HUES6 (cell line): Measurements from ENCODE around the gene SPESP1.
A peak's percentile ranks its signal among the peaks of the same experiment; 100 is the strongest.

Source experiments
- H3K27ac ChIP-seq: 2 replicates; pipeline ENCODE4 v1.7.0; 2013; ENCODE audit warnings: low read depth, mild to moderate bottlenecking, low read length, inconsistent platforms
- H3K27me3 ChIP-seq: 2 replicates; pipeline ENCODE4 v1.6.1; 2013; ENCODE audit warnings: low read length; ENCODE audit not compliant: control insufficient read depth, insufficient read depth
- H3K36me3 ChIP-seq: 2 replicates; pipeline ENCODE4 v1.6.1; 2013; ENCODE audit warnings: low read length; ENCODE audit not compliant: control insufficient read depth, insufficient read depth
- H3K4me1 ChIP-seq: 2 replicates; pipeline ENCODE4 v1.6.1; 2013; ENCODE audit warnings: low read length; ENCODE audit not compliant: control insufficient read depth, insufficient read depth
- H3K4me3 ChIP-seq: 2 replicates; pipeline ENCODE4 v1.5.1; 2013; ENCODE audit warnings: low read depth, low read length
- H3K9ac ChIP-seq: one replicate; pipeline ENCODE4 v1.6.1; 2013; ENCODE audit warnings: mild to moderate bottlenecking, low read length
- H3K9me3 ChIP-seq: 2 replicates; pipeline ENCODE4 v1.6.1; 2013; ENCODE audit warnings: low read depth, low read length; ENCODE audit not compliant: control insufficient read depth, insufficient read depth

Gene SPESP1

DNA sequence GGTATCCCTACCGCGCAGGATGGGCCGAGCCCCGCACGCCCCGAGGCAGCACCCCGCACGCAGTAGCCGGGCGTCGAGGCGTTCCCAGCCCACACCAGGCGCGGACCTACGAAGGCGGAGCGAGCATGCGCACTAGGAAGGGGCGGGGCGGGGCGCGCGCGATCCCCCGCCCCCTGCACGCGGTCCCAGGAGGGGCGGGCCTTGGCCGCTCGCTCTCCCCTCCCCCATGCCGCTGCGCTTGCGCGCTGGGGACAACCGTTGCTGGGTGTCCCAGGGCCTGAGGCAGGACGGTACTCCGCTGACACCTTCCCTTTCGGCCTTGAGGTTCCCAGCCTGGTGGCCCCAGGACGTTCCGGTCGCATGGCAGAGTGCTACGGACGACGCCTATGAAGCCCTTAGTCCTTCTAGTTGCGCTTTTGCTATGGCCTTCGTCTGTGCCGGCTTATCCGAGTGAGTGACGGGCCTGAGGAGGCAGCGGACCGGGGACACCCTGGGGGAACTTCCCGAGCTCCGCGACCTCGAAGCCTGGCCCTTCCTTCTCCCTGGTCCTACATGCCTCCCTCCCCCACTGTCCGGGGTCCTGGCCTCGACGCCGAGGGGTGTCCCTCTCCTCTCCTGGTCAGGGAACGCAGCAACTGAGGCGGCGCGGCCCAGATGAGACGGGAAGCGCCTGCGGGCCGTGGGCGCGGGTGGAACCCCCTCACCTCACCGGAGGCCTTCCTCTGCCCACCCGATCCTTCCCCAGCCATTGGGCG is at the start of gene SPESP1:
Gene SPESP1 (plus strand): TSS at position 258 of the 755 bp plus-strand sequence. CDS start 129 bp downstream, at position 387.
- Histone ChIP-seq H3K36me3 (no peaks in the 10 kb centered on the region), H3K9ac (no peak within 1 kb of the TSS), H3K27me3 (no peaks in the 10 kb centered on the region), H3K27ac (no peak within 1 kb of the TSS), H3K4me1 (no peaks in the 10 kb centered on the region), H3K4me3 (no peak within 1 kb of the TSS), H3K9me3 (peaks cover 8% of the 10 kb centered on the region; the same call in 1 of the 2 replicates)

DNA sequence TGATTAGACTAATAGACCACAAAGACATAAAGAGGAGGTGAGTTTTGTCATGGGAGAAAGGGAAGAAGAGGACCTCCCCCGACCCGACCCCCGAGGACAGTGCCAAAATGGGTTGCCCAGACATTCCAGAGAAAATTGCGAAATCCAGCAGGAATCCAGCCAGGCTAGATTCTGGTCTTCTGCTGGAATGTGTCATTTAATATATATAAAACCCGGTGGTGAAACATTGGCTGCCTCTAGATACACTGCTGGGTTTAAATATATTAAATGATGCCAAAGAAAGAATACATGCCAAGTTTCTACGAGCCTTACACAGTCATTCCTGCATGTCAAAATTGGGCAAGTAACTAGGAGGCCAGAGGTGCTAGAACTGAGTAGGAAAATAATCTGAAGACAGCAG is 45.3 kb upstream of the SPESP1 start:
- Histone ChIP-seq H3K4me1 (peaks cover 8% of the 10 kb centered on the region), H3K36me3 (no peaks in the 10 kb centered on the region), H3K9me3 (no peaks in the 10 kb centered on the region), H3K4me3 (no peak overlapping the region), H3K9ac (no peak overlapping the region), H3K27ac (no peak overlapping the region), H3K27me3 (no peaks in the 10 kb centered on the region)

DNA sequence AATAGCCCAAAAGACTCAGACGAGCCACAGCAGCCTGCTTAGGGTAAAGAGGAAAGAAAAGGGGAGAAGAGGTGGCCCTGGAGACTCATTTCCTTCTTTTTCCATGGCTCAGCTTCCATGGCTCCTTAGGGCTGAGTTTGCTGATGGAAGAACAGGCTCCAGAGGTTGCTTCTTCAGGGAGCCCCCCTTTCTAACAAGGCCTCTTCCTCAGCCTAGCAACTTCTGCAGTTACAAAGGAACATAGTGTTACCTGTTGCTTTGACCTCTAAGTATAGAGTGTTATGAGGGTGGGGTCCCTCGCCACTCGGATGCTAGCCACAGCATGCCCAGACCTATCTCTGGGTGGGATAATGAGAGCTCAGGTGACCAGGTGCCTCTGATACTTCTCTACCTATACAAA is 43.2 kb upstream of the SPESP1 start:
- no peak overlapping the region for H3K4me3 ChIP-seq
- no peaks in the 10 kb centered on the region for H3K27me3 ChIP-seq
- H3K36me3 ChIP-seq = no peaks in the 10 kb centered on the region
- no peaks in the 10 kb centered on the region for H3K9me3 ChIP-seq
- no peak overlapping the region for H3K9ac ChIP-seq
- H3K4me1 ChIP-seq = peaks cover 8% of the 10 kb centered on the region
- H3K27ac ChIP-seq = no peak overlapping the region

DNA sequence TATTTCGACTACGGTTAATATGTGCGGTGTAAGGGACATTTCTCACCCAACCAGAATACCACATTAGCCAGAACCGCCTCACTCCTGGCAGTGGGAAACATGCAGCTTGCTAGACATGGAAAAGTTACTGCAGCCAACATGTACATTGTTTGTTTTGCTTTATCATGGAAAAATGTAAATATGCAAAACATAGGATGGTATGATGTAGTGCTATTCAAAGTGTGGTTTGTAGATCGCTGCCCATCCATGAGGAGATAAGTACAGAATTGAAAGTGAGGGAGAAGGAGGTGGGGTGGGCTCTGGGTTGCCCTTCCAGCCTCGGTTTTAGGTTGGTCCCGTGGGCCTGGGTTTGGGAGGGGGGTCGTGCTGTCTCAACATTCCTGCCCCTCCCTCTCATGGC is 42.5 kb upstream of the SPESP1 start:
- no peak overlapping the region for H3K27ac ChIP-seq
- H3K27me3 ChIP-seq = no peaks in the 10 kb centered on the region
- H3K9ac ChIP-seq = no peak overlapping the region
- H3K36me3 ChIP-seq = no peaks in the 10 kb centered on the region
- no peak overlapping the region for H3K4me3 ChIP-seq
- no peaks in the 10 kb centered on the region for H3K9me3 ChIP-seq
- H3K4me1 ChIP-seq = peaks cover 8% of the 10 kb centered on the region

DNA sequence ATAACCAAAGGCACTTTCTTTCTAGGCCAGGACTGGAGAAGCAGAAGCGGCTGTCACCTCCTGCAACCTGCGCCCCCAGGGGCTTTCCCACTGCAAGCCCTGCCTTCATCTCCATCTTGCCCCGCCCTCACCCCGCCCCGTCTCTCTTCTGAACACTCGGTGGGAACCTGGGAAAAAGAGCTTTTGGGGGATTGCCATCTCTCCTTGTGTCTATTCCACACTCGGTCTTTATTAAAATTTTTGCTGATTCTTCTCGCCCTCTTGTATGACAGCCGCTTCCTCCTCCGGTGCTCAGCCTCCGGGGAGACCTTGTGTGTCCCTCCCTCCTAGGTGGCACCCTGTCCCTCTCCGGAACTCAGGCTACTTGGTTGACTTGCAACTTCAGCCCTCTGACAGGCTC is 41.9 kb upstream of the SPESP1 start:
- no peak overlapping the region for H3K9ac ChIP-seq
- peaks cover 8% of the 10 kb centered on the region for H3K4me1 ChIP-seq
- H3K27ac ChIP-seq = no peak overlapping the region
- no peaks in the 10 kb centered on the region for H3K27me3 ChIP-seq
- no peaks in the 10 kb centered on the region for H3K36me3 ChIP-seq
- peak overlapping the region; percentile 47 for H3K4me3 ChIP-seq
- H3K9me3 ChIP-seq = no peaks in the 10 kb centered on the region

DNA sequence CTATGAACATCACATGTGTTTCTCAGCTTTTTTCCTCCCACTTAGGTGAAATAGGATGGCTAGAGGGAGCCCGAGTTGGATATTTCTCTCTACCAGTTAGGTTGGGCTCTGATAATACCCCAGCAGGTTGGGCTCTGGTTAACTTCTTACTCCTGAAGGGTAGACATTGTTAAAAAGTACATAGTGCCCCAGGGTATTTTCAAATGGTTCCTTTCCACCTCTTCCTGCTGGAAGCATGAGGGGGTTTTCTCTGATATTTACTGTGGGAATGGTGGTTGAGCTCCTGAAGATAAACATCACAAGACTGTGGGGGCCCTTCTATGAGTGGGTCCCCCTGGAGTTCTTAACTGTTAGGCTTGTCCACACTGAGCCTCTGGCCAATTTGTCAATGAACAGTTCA is 36.1 kb upstream of the SPESP1 start:
- Histone ChIP-seq H3K9me3 (no peaks in the 10 kb centered on the region), H3K9ac (no peak overlapping the region), H3K27ac (no peak overlapping the region), H3K36me3 (no peaks in the 10 kb centered on the region), H3K27me3 (peaks cover 2% of the 10 kb centered on the region; the same call in 1 of the 2 replicates), H3K4me1 (no peaks in the 10 kb centered on the region), H3K4me3 (no peak overlapping the region)

DNA sequence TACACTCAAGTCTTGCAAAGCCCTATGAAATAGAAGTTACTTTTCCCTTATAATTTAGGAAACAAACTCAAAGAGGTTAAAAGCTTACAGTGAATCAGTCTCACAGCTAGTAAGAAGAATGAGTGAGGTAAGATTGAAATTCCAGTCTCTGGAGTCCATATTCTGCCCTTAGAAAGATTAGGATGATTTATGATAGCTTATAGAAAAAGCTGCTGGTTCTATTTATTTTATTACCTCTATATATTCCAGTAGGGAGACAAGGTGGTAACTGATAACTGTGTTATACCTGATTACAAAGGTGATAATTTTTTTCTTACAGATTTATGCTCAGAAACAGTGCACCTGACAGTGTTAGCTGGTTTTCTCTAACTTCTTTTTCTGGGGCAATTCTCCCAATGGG is 34.1 kb upstream of the SPESP1 start:
- Histone ChIP-seq H3K27ac (no peak overlapping the region), H3K4me1 (no peaks in the 10 kb centered on the region), H3K27me3 (peaks cover 2% of the 10 kb centered on the region; the same call in 1 of the 2 replicates), H3K4me3 (no peak overlapping the region), H3K9ac (no peak overlapping the region), H3K36me3 (no peaks in the 10 kb centered on the region), H3K9me3 (no peaks in the 10 kb centered on the region)

DNA sequence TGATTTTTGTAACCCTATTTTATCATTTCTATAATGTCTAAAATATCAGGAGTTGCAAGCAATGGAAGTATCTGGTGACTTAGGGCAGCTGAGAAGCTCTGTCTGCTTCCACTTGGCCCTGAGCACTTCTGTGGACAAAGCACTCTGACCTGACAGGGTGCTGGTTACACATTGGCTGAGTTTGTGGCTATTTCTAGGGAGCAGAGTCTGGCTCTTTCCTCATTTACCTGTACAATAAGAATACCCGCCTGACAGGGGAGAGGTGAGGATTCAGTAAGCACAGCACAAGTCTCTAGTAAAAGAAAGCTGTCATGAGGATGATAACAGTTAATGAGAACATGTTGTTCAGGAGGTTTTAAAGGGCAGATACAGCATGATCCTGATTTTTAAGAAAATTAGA is 33.3 kb upstream of the SPESP1 start:
- Histone ChIP-seq H3K4me1 (no peaks in the 10 kb centered on the region), H3K9me3 (no peaks in the 10 kb centered on the region), H3K4me3 (no peak overlapping the region), H3K27ac (no peak overlapping the region), H3K36me3 (no peaks in the 10 kb centered on the region), H3K9ac (no peak overlapping the region), H3K27me3 (peaks cover 2% of the 10 kb centered on the region; the same call in 1 of the 2 replicates)

DNA sequence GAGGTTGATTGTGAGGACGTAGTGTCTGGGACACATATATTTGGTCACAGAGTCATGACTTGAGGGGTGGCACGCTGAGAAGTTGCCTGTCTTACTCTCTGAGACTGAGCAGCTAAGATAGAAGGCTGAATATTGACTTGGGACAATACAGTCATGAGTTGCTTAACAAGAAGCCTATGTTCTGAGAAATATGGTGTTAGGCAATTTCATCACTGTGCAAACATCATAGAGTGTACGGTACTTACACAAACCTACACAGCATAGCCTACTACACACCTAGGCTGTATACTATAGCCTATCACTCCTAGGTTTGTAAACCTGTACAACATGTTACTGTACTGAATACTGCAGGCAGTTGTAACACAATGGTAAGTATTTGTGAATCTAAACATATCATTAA is 30.3 kb upstream of the SPESP1 start:
- Histone ChIP-seq H3K9me3 (no peaks in the 10 kb centered on the region), H3K27ac (no peak overlapping the region), H3K4me3 (no peak overlapping the region), H3K9ac (no peak overlapping the region), H3K4me1 (no peaks in the 10 kb centered on the region), H3K27me3 (peaks cover 2% of the 10 kb centered on the region; the same call in 1 of the 2 replicates), H3K36me3 (no peaks in the 10 kb centered on the region)

DNA sequence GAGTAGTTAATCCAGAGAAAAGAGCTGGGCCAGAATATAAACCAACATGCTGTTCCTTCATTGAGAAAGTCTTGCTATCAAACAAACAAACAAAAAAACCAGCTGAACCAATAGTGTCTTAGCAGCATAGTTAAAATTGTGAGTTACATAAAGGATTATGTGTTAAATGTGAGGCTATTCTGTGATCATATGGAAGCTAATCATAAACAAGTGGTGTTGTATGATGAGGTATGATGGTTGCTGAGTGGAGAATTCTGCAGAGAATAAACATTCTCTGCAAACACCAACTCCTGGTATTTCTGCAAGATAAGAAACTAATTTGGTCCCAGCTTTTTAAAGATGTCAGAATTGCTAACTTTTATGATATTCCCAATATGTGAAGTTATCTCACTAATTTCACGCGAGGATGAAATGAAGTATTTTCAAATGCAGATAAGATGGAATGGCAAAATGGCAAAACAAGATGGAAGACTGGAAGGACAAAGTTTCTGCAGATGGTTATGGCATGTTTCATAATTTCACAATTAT is 22.9 kb upstream of the SPESP1 start:
- H3K4me1 ChIP-seq = no peaks in the 10 kb centered on the region
- H3K9ac ChIP-seq = no peak overlapping the region
- no peaks in the 10 kb centered on the region for H3K9me3 ChIP-seq
- H3K27ac ChIP-seq = no peak overlapping the region
- H3K36me3 ChIP-seq = no peaks in the 10 kb centered on the region
- no peaks in the 10 kb centered on the region for H3K27me3 ChIP-seq
- H3K4me3 ChIP-seq = no peak overlapping the region

DNA sequence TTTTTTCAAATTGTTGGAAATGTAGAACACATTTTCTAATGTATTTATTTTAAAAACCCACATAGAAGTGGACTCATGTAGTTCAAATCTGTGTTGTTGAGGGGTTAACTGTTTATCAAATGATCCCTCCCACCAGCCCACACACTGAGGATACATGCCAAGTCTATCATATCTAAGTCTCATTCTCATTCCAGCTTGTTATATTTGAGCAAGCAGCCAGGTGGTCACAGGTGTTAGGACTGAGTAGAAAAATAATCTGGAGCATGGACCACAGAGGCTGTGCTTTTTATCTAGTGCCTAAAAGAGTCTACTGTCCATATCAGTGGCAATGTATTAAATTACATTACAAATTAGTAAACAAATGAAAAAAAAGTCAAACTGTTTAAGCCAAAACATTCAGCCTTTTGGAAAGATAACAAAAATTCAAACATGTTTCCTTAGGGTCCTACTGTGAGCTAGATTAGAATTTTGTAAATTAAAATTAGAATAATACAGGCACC is 20.7 kb upstream of the SPESP1 start:
- Histone ChIP-seq H3K9me3 (no peaks in the 10 kb centered on the region), H3K27ac (no peak overlapping the region), H3K4me1 (no peaks in the 10 kb centered on the region), H3K36me3 (no peaks in the 10 kb centered on the region), H3K27me3 (no peaks in the 10 kb centered on the region), H3K9ac (no peak overlapping the region), H3K4me3 (no peak overlapping the region)
